Liver (tissue), 9 donors: ENCODE measurements around the gene DIAPH2. TPM values are rescaled to one million over a fixed set of nuclear protein-coding genes. Genes with fewer than 3 reads are reported as not detected.

ENCODE experiments used
- DNase-seq: peaks from one replicate; pipeline ENCODE4 v3.0.0-alpha.2; 2017; ENCODE audit warnings: low spot score
- H3K27ac ChIP-seq, 2 donors: one replicate each; pipeline ENCODE4 v1.7.0; 2013; ENCODE audit warnings: inconsistent platforms in 2 of 2, low read length in 2 of 2, control low read depth in 1 of 2, low read depth in 1 of 2, mild to moderate bottlenecking in 1 of 2
- H3K27me3 ChIP-seq, 4 donors: one replicate each; pipeline versions ENCODE4 v1.6.1 to v1.7.0; 2013; ENCODE audit warnings: low read length in 3 of 4, inconsistent platforms in 1 of 4, mild to moderate bottlenecking in 1 of 4, moderate library complexity in 1 of 4; ENCODE audit not compliant: control insufficient read depth in 4 of 4, insufficient read depth in 4 of 4
- H3K36me3 ChIP-seq, 4 donors: one replicate each; pipeline versions ENCODE4 v1.6.1 to v1.7.0; 2013; ENCODE audit warnings: low read length in 3 of 4, mild to moderate bottlenecking in 3 of 4, low read depth in 1 of 4, moderate library complexity in 1 of 4; ENCODE audit not compliant: control insufficient read depth in 4 of 4, insufficient read depth in 3 of 4
- H3K4me1 ChIP-seq, 4 donors: one replicate each; pipeline versions ENCODE4 v1.6.1 to v1.7.0; 2013; ENCODE audit warnings: low read length in 3 of 4, mild to moderate bottlenecking in 3 of 4, moderate library complexity in 1 of 4; ENCODE audit not compliant: control insufficient read depth in 4 of 4, insufficient read depth in 4 of 4
- H3K4me3 ChIP-seq, 3 donors: one replicate each; pipeline versions ENCODE4 v1.6.1 to v1.7.0; 2013; ENCODE audit warnings: low read length in 3 of 3, control low read depth in 1 of 3, low read depth in 1 of 3, mild to moderate bottlenecking in 1 of 3
- H3K9ac ChIP-seq, 2 donors: one replicate each; pipeline ENCODE4 v1.7.0; 2013; ENCODE audit warnings: low read length in 2 of 2, mild to moderate bottlenecking in 2 of 2, moderate library complexity in 2 of 2, control low read depth in 1 of 2, low read depth in 1 of 2
- H3K9me3 ChIP-seq, 4 donors: one replicate each; pipeline versions ENCODE4 v1.6.1 to v1.7.0; 2013; ENCODE audit warnings: low read length in 3 of 4; ENCODE audit not compliant: control insufficient read depth in 4 of 4
- EGR1 ChIP-seq, 2 donors: IDR thresholded peaks; 2 replicates each; pipeline ENCODE4 v1.6.1; 2016 to 2018; ENCODE audit warnings: antibody characterized with exemption in 2 of 2, low read depth in 2 of 2
- FOXA2 ChIP-seq: IDR thresholded peaks from 2 replicates; pipeline ENCODE4 v1.6.1; 2016; ENCODE audit warnings: antibody characterized with exemption
- GABPA ChIP-seq, 2 donors: IDR thresholded peaks in 1 of 2; conservative IDR thresholded peaks in 1 of 2; 2 replicates each; pipeline ENCODE4 v1.6.1; 2016; ENCODE audit warnings: antibody characterized with exemption in 2 of 2, mild to moderate bottlenecking in 1 of 2, moderate library complexity in 1 of 2
- HNF4A ChIP-seq, 2 donors: conservative IDR thresholded peaks; 2 replicates each; pipeline ENCODE4 v1.6.1; 2016; ENCODE audit warnings: antibody characterized with exemption in 2 of 2, mild to moderate bottlenecking in 2 of 2
- NR2F2 ChIP-seq: IDR thresholded peaks from 2 replicates; pipeline ENCODE4 v1.6.1; 2016; ENCODE audit warnings: antibody characterized with exemption
- RAD21 ChIP-seq, 2 donors: IDR thresholded peaks; 2 replicates each; pipeline ENCODE4 v1.6.1; 2016; ENCODE audit warnings: antibody characterized with exemption in 2 of 2, mild to moderate bottlenecking in 2 of 2
- SP1 ChIP-seq: IDR thresholded peaks from 2 replicates; pipeline ENCODE4 v1.6.1; 2018; ENCODE audit warnings: antibody characterized with exemption, mild to moderate bottlenecking
- YY1 ChIP-seq: IDR thresholded peaks from 2 replicates; pipeline ENCODE4 v1.6.1; 2016; ENCODE audit warnings: antibody characterized with exemption, mild to moderate bottlenecking
- WGBS: extraction: QIAGEN DNeasy Blood & Tissue Kit; methylation state at CpG from one replicate; pipeline ENCODE4 v1.1.7; 2013; 5-methylcytosine and 5-hydroxymethylcytosine counted together
- polyA plus RNA-seq, 2 donors: library from polyadenylated mRNA; stranded (reverse) in 1 of 2; unstranded in 1 of 2; fragments of 200-250 nt in 1 of 2; fragments of >200 nt in 1 of 2; fragmentation: Nextera tagmentation in 1 of 2; extraction: Ambion mirVana in 1 of 2; gene quantifications; one replicate each; pipeline versions ENCODE4 v1.2.1 to v1.2.3, GENCODE V29; 2013 to 2015
- total RNA-seq, 2 donors: library from RNA; depleted of rRNA; stranded (reverse); fragments of >200 nt; gene quantifications; one replicate each; pipeline ENCODE4 v1.2.3, GENCODE V29; 2014
- TF ChIP-seq, protein P1 (sequence below): IDR thresholded peaks from 2 replicates; pipeline ENCODE4 v1.6.1; 2016; ENCODE audit warnings: antibody characterized with exemption
- TF ChIP-seq, protein P2 (sequence below): IDR thresholded peaks from 2 replicates; pipeline ENCODE4 v1.6.1; 2016; ENCODE audit warnings: antibody characterized with exemption
- TF ChIP-seq, protein P3 (sequence below): IDR thresholded peaks from 2 replicates; pipeline ENCODE4 v1.6.1; 2016; ENCODE audit warnings: antibody characterized with exemption
- TF ChIP-seq, protein P4 (sequence below): IDR thresholded peaks from 2 replicates; pipeline ENCODE4 v1.6.1; 2016; ENCODE audit warnings: antibody characterized with exemption, mild to moderate bottlenecking
- donor health status: healthy.
- donor health status: healthy.
- donor health status: healthy.
- donor health status: healthy.
- donor health status: healthy.

The DIAPH2 gene
- total and polyA plus RNA-seq, 4 donors, result 2.7 to 16.6 (median 5.3) TPM

DNA sequence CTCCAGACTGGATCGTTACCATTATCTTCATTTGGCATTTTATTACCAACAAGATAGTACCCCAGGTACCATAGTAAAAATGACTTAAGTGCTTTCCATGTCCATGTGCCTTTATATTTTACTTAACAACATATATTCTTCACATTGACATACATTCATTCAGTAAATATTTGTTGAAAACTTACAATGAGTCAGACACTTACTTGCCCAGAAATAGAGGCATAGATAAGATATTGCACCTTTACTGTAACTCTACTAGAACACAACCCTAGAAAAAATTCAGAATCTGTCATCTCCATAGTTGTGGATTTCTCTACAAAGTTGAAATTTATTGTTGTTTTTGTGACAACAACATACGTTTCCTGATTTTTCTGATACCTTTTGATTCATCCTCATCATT, 839.7 kb downstream of the DIAPH2 start:
- H3K27me3 ChIP-seq, result no peaks in the 10 kb centered on the region
- 91% methylated on average over 2 of the region's 2 CpGs for WGBS
- TF ChIP-seq EGR1 (IDR thresholded peaks at IDR 0.05; ENCODE audit: low read depth in 2 of 2) (no peak), HNF4A (conservative IDR thresholded peaks at IDR 0.05) (no peak)
- TF ChIP-seq, protein P1, sequence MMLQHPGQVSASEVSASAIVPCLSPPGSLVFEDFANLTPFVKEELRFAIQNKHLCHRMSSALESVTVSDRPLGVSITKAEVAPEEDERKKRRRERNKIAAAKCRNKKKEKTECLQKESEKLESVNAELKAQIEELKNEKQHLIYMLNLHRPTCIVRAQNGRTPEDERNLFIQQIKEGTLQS, result no peak
- TF ChIP-seq, protein P2, sequence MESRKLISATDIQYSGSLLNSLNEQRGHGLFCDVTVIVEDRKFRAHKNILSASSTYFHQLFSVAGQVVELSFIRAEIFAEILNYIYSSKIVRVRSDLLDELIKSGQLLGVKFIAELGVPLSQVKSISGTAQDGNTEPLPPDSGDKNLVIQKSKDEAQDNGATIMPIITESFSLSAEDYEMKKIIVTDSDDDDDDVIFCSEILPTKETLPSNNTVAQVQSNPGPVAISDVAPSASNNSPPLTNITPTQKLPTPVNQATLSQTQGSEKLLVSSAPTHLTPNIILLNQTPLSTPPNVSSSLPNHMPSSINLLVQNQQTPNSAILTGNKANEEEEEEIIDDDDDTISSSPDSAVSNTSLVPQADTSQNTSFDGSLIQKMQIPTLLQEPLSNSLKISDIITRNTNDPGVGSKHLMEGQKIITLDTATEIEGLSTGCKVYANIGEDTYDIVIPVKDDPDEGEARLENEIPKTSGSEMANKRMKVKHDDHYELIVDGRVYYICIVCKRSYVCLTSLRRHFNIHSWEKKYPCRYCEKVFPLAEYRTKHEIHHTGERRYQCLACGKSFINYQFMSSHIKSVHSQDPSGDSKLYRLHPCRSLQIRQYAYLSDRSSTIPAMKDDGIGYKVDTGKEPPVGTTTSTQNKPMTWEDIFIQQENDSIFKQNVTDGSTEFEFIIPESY, result no peak

DNA sequence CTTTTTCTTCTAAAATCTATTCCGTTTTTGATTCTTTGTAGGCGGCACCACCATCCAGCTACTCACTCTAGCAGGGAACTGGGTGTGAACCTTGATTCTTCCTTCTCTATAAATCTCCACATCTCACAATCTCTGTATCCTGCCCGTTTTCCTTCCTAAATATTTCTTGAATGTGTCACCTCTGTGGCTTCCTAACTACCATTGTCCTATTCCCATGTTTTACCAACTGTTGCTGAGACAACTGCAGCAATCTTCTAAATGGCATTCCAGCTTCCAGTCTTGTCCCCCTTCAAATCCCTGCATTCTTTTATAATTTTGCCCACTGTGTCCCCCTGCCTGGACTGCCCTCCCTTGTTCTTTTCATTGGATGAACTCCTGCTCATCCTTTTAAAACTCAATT, 840.4 kb downstream of the DIAPH2 start:
- no peak for TF ChIP-seq GABPA (IDR thresholded peaks at IDR 0.05 in 1 of 2, conservative IDR thresholded peaks at IDR 0.05 in 1 of 2)
- TF ChIP-seq, protein P3, sequence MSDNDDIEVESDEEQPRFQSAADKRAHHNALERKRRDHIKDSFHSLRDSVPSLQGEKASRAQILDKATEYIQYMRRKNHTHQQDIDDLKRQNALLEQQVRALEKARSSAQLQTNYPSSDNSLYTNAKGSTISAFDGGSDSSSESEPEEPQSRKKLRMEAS, result no peak
- TF ChIP-seq, protein P1, result no peak
- no peak for TF ChIP-seq EGR1 (IDR thresholded peaks at IDR 0.05; ENCODE audit: low read depth in 2 of 2)
- no peak for TF ChIP-seq FOXA2
- no peak for TF ChIP-seq HNF4A (conservative IDR thresholded peaks at IDR 0.05)
- no peak for TF ChIP-seq NR2F2
- TF ChIP-seq, protein P4, sequence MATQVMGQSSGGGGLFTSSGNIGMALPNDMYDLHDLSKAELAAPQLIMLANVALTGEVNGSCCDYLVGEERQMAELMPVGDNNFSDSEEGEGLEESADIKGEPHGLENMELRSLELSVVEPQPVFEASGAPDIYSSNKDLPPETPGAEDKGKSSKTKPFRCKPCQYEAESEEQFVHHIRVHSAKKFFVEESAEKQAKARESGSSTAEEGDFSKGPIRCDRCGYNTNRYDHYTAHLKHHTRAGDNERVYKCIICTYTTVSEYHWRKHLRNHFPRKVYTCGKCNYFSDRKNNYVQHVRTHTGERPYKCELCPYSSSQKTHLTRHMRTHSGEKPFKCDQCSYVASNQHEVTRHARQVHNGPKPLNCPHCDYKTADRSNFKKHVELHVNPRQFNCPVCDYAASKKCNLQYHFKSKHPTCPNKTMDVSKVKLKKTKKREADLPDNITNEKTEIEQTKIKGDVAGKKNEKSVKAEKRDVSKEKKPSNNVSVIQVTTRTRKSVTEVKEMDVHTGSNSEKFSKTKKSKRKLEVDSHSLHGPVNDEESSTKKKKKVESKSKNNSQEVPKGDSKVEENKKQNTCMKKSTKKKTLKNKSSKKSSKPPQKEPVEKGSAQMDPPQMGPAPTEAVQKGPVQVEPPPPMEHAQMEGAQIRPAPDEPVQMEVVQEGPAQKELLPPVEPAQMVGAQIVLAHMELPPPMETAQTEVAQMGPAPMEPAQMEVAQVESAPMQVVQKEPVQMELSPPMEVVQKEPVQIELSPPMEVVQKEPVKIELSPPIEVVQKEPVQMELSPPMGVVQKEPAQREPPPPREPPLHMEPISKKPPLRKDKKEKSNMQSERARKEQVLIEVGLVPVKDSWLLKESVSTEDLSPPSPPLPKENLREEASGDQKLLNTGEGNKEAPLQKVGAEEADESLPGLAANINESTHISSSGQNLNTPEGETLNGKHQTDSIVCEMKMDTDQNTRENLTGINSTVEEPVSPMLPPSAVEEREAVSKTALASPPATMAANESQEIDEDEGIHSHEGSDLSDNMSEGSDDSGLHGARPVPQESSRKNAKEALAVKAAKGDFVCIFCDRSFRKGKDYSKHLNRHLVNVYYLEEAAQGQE, result no peak
- no peak for TF ChIP-seq YY1
- TF ChIP-seq RAD21 (IDR thresholded peaks at IDR 0.05), result no peak
- no peak for TF ChIP-seq SP1
- DNase-seq, result no peak
- Histone ChIP-seq H3K36me3 (no peaks in the 10 kb centered on the region), H3K4me1 (no peaks in the 10 kb centered on the region), H3K9me3 (peaks cover 0 to 5% (median 0%) of the 10 kb centered on the region in 4 donors), H3K9ac (no peak overlapping the region), H3K4me3 (no peak overlapping the region), H3K27me3 (no peaks in the 10 kb centered on the region), H3K27ac (no peak overlapping the region)
- 93% methylated on average over 3 of the region's 3 CpGs for WGBS

More for the DNA sequence above, 839.7 kb downstream of the DIAPH2 start:
- Histone ChIP-seq H3K9me3 (no peaks in the 10 kb centered on the region), H3K4me3 (no peak overlapping the region), H3K4me1 (no peaks in the 10 kb centered on the region), H3K27ac (no peak overlapping the region), H3K36me3 (no peaks in the 10 kb centered on the region), H3K9ac (no peak overlapping the region)
- DNase-seq, result no peak
